HG03095 (cell line): ENCODE results near the gene ETS1.
A peak's percentile ranks its signal among the peaks of the same experiment; 100 is the strongest.

Experiments
- ATAC-seq: cut with Tn5 transposase; IDR thresholded peaks from one replicate; pipeline ENCODE4 v1.9.1; 2021; ENCODE audit warnings: moderate library complexity; ENCODE audit not compliant: unreplicated experiment

ETS1 gene

GRCh38 chr11:128619540-128620308, 32.4 kb upstream of the ETS1 start:
- no peak for ATAC-seq

DNA sequence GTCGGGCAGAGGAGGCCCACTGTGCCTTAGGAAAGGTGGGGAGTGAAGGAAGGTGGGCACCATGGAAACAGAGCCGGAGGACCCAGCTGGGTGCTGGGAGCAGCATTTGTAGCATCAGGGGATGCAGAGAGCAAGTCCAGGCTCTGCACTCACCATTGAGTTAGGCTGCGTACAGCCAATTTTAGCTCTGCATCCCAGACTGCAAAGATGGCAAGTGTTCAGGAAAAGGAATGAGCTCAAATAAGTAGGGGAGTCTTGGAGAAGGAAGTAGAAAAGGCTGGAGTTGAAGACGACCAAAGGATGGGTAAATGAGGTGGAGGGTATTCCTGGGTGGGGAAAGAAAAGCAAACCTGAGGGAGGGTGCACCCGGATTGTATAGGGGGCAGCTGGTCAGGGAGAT, 31.6 kb upstream of the ETS1 start:
- no peak for ATAC-seq

DNA sequence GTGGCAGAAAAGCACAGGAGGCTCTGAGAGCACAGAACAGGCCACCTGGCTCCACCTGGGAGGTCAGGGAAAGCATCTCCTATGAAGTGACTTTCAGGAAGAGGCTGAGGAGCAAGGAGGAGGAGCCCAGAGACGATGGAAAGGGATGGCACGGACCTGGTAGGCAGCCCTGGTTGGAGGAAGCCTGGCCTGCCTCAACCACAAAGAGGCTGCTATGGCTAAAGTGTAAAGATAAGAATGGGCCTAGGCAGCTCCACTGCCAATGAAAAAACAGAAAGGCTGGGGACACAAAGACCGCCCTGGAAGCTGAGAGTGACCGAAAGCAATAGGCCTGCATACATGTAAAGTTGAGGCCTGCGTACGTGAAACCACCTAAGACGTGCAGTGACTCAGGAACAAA, 31.2 kb upstream of the ETS1 start:
- ATAC-seq: no peak

DNA sequence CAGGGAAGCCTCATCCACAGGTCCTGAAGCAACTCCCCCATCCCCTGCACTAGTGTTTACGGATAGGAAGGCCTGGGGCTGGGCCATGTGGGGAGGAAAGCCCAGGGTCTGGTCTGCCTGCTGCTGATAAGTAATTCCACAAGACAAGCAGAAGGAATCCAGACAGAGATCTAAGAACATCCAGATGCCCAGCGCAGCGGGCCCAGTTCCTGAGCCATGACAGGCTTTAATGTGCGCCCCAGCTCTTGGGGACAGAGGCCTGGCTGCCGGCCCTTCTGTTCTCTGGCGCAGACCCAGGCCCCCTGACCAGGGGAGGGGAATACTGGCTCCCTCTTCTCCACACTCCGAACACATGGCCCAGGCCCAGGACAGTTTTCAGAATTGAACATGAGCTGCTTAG, 28.8 kb upstream of the ETS1 start:
- no peak for ATAC-seq

DNA sequence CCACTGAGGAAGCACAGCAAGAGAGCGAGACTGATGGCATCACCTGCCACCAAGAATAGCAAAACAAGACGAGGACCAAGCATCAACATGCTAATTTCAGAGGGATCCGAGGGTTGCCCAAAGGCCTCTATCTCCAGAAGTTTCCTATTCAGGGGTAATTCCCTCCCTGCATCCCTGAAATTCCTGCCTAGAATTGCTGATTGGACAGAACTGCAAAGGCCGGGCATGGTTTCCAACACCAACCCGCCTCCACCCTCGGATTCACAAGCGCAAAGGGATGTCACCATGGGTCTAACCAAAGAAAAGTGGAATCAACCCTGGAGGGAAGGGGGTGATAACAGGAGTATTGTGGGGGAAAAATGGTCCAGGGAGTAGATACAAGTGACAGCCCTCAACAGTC, 28.3 kb upstream of the ETS1 start:
- no peak for ATAC-seq

DNA sequence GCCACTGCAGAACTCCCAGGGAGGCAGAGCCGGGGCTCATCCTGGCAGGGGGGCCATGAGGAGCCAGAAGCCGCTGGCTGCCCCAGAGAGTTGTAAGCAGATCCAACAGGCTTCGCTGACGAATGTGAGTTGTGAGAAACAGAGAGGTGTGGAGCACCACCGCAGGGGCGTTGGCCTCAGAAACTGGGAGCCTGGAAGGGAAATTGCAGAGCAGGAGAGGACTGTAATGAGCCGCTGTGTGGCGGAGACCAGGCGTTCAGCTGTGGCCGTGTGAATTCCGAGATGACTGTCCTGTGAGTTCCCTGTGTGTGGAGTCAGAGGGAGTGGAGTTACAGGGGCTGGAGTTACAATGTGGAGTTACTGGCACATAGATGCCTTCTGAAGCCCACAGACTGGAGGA, 27.7 kb upstream of the ETS1 start:
- no peak for ATAC-seq

DNA sequence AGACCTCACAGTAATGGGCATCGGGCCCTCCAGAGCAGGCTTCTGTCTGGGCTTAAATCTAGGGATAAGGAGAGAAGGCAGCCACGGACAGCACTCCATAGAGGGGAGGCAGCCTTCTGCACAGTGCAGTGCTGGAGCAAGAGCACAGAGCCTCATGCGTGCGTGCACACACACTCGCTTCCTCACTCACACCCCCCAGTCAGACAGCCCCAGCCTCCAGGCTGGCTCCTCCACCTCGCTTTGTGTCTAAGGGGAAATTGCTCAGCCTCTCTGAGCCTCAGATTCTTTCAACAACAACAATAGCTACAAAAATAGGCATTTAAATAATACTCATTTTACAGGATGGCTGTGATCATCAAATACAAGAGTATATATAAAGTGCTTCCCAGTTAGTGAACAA, 26.7 kb upstream of the ETS1 start:
- ATAC-seq: no peak

DNA sequence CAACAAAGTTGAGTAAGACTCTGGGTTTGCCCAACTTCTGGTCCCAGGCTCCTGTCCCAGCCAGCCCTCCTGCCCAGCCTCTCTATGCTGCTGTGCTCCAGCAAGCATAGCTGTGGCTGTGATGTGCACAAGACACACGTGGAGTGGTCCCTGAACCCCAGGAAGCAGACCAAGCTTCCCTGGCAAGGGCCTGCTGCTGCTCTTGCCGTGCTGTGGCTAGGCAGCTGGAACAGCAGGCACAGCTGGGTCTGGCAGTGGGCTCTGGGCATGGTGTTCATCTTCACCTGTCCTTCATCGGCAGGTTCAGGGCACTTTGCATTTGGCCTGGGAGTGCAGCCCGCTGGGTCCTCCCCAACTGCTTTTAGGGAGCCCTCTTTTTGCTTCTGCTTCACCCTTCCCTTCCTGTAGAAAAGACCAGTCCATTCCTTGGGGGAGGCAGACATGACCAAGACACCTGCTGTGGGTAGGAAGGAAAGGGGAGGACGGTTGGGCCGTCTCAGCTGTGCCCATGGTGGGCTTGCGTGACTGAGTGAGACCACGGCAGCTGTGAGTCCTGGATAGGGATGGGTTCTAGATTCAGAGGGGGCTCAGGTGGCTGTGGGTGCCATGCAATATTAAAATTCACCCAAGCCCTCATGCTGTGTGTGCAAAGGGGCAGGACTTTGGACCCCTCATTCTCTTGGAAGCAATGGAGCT, 26.1 kb upstream of the ETS1 start:
- no peak for ATAC-seq

DNA sequence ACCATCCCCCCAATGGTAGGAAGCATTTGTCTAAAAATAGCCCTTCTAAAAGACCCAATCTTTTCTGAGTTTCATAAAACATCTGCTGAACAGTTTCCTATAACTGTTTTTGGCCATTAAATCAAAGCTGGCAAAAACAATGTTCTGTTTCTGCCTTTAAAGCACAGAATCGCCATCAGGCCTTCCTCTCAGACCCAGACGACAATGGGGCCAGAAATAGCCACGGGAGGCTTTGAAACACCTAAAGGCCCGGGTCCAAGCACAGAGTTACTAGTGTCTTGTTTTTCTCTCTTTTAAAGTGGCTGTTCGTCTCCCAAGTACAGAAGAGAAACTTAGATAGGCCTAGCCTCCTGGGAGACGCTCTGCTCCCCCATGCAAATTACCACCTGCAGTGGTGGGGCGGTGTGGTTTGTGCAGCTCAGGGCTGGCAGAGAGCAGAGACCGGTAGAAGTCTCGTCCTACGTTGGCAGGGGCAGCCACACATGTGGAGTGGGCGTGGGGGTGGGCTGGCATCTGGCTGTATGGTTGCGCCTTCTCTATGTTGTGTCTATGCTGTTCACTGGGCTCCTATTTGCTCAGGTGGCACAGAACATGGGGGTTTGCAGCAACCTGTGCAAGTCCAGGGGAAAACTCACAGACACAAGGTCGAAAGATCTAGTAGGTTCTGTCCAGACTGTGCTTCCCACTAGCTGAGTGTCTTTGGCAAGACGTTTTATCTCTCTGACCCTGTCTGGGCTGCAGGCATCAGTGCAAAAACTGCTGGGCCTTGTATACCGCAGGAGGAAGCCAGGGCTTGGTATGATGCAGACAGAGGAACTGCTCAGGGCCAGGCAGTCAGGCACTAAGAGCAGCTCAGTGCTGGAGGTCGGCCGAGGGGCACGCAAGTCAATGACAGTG, 23.6 kb upstream of the ETS1 start:
- peak; percentile 93 for ATAC-seq

GRCh38 chr11:128609785-128610184, 22.4 kb upstream of the ETS1 start:
- no peak for ATAC-seq

DNA sequence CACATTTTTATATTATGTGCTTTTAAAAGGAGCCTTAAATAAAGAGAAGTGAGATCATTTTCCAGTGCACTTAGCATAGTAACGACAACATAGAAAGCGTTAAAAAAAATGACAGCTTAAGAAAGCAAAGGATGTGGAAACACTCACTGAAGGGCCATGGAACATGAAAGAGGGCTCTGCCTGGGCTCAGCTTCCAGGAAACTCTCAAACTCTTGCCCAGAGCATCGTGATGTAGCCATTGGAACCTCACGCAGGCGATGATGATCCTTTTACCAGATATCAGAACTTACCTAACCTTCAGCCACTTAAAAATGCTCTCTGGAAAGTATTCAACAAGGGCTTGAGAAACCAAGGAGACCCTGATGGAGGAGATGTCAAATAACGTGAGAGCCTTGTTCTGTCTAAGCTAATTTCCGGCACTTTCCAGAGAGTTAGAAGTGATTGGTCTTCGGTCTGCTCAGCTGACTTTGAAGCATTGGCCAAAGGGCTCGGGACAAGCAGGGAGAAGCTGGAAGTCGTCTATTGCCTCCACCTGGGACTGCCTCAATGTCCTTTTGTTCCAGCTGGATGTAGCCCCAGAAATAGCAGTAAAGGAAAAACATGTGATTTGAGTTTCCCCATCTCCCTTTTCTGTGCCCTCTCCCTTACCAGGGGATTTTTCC, 21.5 kb upstream of the ETS1 start:
- ATAC-seq: no peak

- no peak for ATAC-seq
These were observed 20.5 kb upstream of the ETS1 start for GRCh38 chr11:128607819-128608218.

DNA sequence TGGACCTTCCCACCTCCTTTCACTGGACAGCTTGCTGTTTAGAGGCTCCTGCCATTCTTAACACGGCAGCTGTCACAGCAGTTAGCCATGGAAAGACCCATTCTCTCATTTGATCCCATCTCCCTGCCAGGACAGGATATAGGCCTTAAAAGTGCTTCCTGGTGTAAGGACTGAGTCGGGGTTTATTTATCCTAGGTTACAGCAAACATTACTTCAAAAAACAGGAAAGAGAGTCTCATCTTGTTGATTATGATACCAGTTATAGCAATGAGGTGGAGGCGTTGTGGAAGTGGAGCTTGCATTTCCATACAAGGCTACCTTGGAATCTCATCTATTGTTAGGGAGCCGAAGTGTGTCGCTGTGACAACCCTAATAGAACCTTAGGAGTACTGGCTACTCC, 17.4 kb upstream of the ETS1 start:
- no peak for ATAC-seq

- ATAC-seq: peak; percentile 54
These were observed 16.5 kb upstream of the ETS1 start for GRCh38 chr11:128603752-128604414.

DNA sequence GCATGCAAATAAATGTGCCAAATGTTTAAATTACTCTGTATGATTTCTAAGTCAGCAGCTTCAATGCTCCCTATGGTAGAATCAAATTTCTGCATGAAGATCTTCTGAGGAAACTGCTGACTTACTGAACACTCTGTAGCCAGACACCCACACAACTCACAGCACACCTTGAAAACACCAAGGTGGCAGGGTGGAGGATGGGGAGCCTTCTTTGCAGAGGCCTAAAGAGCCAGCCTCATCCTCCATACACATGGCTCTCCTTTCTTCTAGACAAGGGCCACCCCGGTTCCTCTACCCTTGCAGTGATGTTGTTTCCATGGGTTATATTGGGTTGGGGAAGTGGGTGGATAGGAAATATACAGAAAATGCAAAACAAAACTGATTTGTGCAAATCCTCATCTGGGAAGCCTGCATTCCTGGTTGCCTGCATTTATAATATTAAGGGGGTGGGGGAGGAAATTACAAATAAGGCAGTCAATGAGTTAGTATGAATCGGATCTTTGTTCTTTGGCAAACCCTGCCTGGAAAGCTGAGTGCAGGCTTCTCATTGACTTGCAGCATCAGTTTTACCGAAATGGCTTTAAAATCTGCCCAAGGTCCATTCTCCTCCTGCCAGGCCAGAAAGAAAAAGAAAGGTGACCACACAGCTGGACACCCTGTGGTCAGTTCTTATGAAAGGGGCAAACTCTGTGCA, 15.8 kb upstream of the ETS1 start:
- ATAC-seq: no peak

GRCh38 chr11:128599729-128600128, 12.4 kb upstream of the ETS1 start:
- ATAC-seq: no peak

- no peak for ATAC-seq
These were observed 11.3 kb upstream of the ETS1 start for GRCh38 chr11:128598506-128599150.

GRCh38 chr11:128598096-128598495, 10.7 kb upstream of the ETS1 start:
- no peak for ATAC-seq

DNA sequence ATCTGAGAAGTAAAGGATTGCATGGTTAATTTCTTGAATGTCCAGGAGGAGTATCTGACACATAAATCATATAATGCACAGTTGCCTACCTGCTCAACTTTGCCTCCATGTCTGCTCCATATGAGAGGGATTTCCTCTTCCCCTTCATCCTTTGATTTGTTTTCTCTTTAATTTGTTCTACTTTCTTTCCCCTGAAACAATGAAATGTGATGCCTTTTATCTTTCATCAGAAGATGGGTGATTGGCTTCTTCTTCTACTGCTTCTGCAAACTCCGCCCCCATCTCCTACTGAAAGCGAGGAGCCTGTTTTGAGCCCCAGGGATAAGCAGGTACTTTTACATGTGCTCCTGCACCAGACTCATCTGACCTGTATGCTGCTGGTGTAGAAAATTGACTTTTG, 9.9 kb upstream of the ETS1 start:
- no peak for ATAC-seq

GRCh38 chr11:128596250-128596649, 8.9 kb upstream of the ETS1 start:
- no peak for ATAC-seq
